Hepatocyte (in vitro differentiated cells): Measurements from ENCODE around the gene SDF4.

ENCODE experiments used
- EZH2 ChIP-seq: fragments of 200-600 bp; sonication (generic); IDR thresholded peaks from 2 replicates; pipeline ENCODE4 v1.6.1; 2016; ENCODE audit warnings: antibody characterized with exemption, mild to moderate bottlenecking, borderline replicate concordance
- EZH2phosphoT487 ChIP-seq: fragments of 200-600 bp; sonication (generic); IDR thresholded peaks from one replicate; pipeline ENCODE4 v1.6.1; 2018; ENCODE audit warnings: antibody characterized with exemption, mild to moderate bottlenecking, low read depth, moderate library complexity; ENCODE audit not compliant: unreplicated experiment, severe bottlenecking
- TF ChIP-seq, protein P1 (sequence below): fragments of 200-600 bp; sonication (generic); IDR thresholded peaks from 2 replicates; pipeline ENCODE4 v1.5.1; 2016; ENCODE audit warnings: antibody characterized with exemption, mild to moderate bottlenecking; ENCODE audit not compliant: poor library complexity

DNA sequence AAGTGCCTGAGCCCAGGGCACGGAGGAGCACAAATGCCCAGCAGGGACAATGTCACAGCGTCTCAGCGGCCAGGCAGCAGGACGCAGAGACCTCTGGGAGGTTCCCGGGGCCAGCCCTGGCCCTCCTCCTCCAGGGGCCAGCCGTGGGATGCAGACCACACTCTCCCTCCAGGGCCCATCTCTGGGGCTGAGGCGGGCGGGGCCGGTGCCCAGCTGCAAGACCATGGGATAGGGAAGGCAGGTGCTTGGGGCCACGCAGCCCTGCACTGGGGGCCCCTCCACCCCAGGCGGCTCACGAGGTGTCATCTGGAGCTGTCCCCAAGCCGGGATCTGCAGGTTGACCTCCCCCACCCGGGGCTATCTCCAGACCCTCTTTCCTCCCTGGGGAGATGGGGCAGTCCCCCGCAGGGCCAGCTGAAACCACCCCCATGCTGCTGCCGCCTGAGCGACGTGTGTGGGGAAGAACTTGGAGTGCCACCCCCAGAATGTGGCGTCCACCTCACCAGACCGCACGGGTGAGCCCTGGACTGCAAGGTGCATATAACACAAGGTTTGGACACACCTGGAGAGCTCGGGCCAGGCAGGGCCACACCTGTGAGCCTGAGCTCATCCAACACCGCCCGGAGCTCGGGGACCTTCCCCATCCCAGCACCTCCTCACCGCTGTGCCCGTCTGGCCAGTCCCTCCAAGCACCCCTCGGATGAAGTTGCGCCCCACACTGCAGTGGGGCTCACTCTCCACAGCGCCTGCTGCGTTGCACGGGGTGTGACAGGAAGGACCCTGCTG lies 62.2 kb downstream of the SDF4 start:
- TF ChIP-seq EZH2 = no peak
- TF ChIP-seq, protein P1, sequence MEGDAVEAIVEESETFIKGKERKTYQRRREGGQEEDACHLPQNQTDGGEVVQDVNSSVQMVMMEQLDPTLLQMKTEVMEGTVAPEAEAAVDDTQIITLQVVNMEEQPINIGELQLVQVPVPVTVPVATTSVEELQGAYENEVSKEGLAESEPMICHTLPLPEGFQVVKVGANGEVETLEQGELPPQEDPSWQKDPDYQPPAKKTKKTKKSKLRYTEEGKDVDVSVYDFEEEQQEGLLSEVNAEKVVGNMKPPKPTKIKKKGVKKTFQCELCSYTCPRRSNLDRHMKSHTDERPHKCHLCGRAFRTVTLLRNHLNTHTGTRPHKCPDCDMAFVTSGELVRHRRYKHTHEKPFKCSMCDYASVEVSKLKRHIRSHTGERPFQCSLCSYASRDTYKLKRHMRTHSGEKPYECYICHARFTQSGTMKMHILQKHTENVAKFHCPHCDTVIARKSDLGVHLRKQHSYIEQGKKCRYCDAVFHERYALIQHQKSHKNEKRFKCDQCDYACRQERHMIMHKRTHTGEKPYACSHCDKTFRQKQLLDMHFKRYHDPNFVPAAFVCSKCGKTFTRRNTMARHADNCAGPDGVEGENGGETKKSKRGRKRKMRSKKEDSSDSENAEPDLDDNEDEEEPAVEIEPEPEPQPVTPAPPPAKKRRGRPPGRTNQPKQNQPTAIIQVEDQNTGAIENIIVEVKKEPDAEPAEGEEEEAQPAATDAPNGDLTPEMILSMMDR = no peak
- TF ChIP-seq EZH2phosphoT487 = no peak
